Measurements from ENCODE around the gene LDOC1. TPM values are rescaled to one million over a fixed set of nuclear protein-coding genes. Genes with fewer than 3 reads are reported as not detected.
"Not testable (repeated sequence)": the region's sequence is repeated elsewhere in the genome, so short reads cannot be mapped to it uniquely, and the experiment has no call there.

The LDOC1 gene
- total RNA-seq, 1 donor from 2014 or later: 38.1 TPM

GRCh38 chrX:141164406-141164805, 12.5 kb downstream of the LDOC1 start:
- no peaks in the 10 kb centered on the region for H3K27me3 Mint-ChIP-seq (ENCODE audit: unreplicated experiment)
- H3K4me3 Mint-ChIP-seq (ENCODE audit: unreplicated experiment): no peak overlapping the region
- H3K4me1 Mint-ChIP-seq (ENCODE audit: unreplicated experiment): no peaks in the 10 kb centered on the region
- no peak overlapping the region for H3K27ac Mint-ChIP-seq (ENCODE audit: unreplicated experiment)
- H3K9me3 Mint-ChIP-seq (ENCODE audit: unreplicated experiment): no peaks in the 10 kb centered on the region
- no peak for DNase-seq (ENCODE audit: low spot score)
- H3K36me3 Mint-ChIP-seq (ENCODE audit: low read depth, unreplicated experiment): no peaks in the 10 kb centered on the region
- no peak for TF ChIP-seq CTCF (IDR thresholded peaks at IDR 0.05; ENCODE audit: unreplicated experiment)

GRCh38 chrX:141158084-141158483, 18.8 kb downstream of the LDOC1 start:
- no peaks in the 10 kb centered on the region for H3K9me3 Mint-ChIP-seq (ENCODE audit: unreplicated experiment)
- H3K27ac Mint-ChIP-seq (ENCODE audit: unreplicated experiment): no peak overlapping the region
- no peaks in the 10 kb centered on the region for H3K4me1 Mint-ChIP-seq (ENCODE audit: unreplicated experiment)
- no peak overlapping the region for H3K4me3 Mint-ChIP-seq (ENCODE audit: unreplicated experiment)
- no peak for DNase-seq (ENCODE audit: low spot score)
- H3K27me3 Mint-ChIP-seq (ENCODE audit: unreplicated experiment): peaks cover 2% of the 10 kb centered on the region
- no peaks in the 10 kb centered on the region for H3K36me3 Mint-ChIP-seq (ENCODE audit: low read depth, unreplicated experiment)
- TF ChIP-seq CTCF (IDR thresholded peaks at IDR 0.05; ENCODE audit: unreplicated experiment): no peak

GRCh38 chrX:141155231-141155630, 21.7 kb downstream of the LDOC1 start:
- H3K4me1 Mint-ChIP-seq (ENCODE audit: unreplicated experiment); H3K4me3 Mint-ChIP-seq (ENCODE audit: unreplicated experiment); H3K9me3 Mint-ChIP-seq (ENCODE audit: unreplicated experiment); DNase-seq (ENCODE audit: low spot score); H3K27me3 Mint-ChIP-seq (ENCODE audit: unreplicated experiment); H3K36me3 Mint-ChIP-seq (ENCODE audit: low read depth, unreplicated experiment); H3K27ac Mint-ChIP-seq (ENCODE audit: unreplicated experiment): not testable (repeated sequence)

GRCh38 chrX:141142946-141143345, 34.0 kb downstream of the LDOC1 start:
- H3K9me3 Mint-ChIP-seq (ENCODE audit: unreplicated experiment): no peaks in the 10 kb centered on the region
- H3K36me3 Mint-ChIP-seq (ENCODE audit: low read depth, unreplicated experiment): no peaks in the 10 kb centered on the region
- H3K4me1 Mint-ChIP-seq (ENCODE audit: unreplicated experiment): no peaks in the 10 kb centered on the region
- no peak overlapping the region for H3K27ac Mint-ChIP-seq (ENCODE audit: unreplicated experiment)
- TF ChIP-seq CTCF (IDR thresholded peaks at IDR 0.05; ENCODE audit: unreplicated experiment): no peak
- H3K4me3 Mint-ChIP-seq (ENCODE audit: unreplicated experiment): no peak overlapping the region
- no peak for DNase-seq (ENCODE audit: low spot score)
- H3K27me3 Mint-ChIP-seq (ENCODE audit: unreplicated experiment): peaks cover 1% of the 10 kb centered on the region

- Mint-ChIP-seq H3K4me3 (ENCODE audit: unreplicated experiment) (no peak overlapping the region), H3K27ac (ENCODE audit: unreplicated experiment) (no peak overlapping the region)
- TF ChIP-seq CTCF (IDR thresholded peaks at IDR 0.05; ENCODE audit: unreplicated experiment): no peak
Measured at GRCh38 chrX:141133272-141133671, 43.7 kb downstream of the LDOC1 start.

GRCh38 chrX:141127146-141127545, 49.8 kb downstream of the LDOC1 start:
- DNase-seq (ENCODE audit: low spot score): no peak
- TF ChIP-seq CTCF (IDR thresholded peaks at IDR 0.05; ENCODE audit: unreplicated experiment): no peak
- H3K36me3 Mint-ChIP-seq (ENCODE audit: low read depth, unreplicated experiment): no peaks in the 10 kb centered on the region
- no peaks in the 10 kb centered on the region for H3K4me1 Mint-ChIP-seq (ENCODE audit: unreplicated experiment)
- no peak overlapping the region for H3K4me3 Mint-ChIP-seq (ENCODE audit: unreplicated experiment)
- no peak overlapping the region for H3K27ac Mint-ChIP-seq (ENCODE audit: unreplicated experiment)
- H3K9me3 Mint-ChIP-seq (ENCODE audit: unreplicated experiment): no peaks in the 10 kb centered on the region
- H3K27me3 Mint-ChIP-seq (ENCODE audit: unreplicated experiment): no peaks in the 10 kb centered on the region

More at GRCh38 chrX:141133272-141133671, 43.7 kb downstream of the LDOC1 start:
- Mint-ChIP-seq H3K27me3 (ENCODE audit: unreplicated experiment) (no peaks in the 10 kb centered on the region), H3K9me3 (ENCODE audit: unreplicated experiment) (no peaks in the 10 kb centered on the region), H3K36me3 (ENCODE audit: low read depth, unreplicated experiment) (no peaks in the 10 kb centered on the region), H3K4me1 (ENCODE audit: unreplicated experiment) (no peaks in the 10 kb centered on the region)
- no peak for DNase-seq (ENCODE audit: low spot score)
